ENCODE measurements around the gene TMEM91.
A peak's percentile ranks its signal among the peaks of the same experiment; 100 is the strongest.
"Not testable (repeated sequence)": the region's sequence is repeated elsewhere in the genome, so short reads cannot be mapped to it uniquely, and the experiment has no call there.

TMEM91 gene

GRCh38 chr19:41381536-41381935 lies 5.2 kb downstream of the TMEM91 start:
- DNase-seq = not testable (repeated sequence)

GRCh38 chr19:41384351-41384750 lies 8.0 kb downstream of the TMEM91 start:
- DNase-seq = no peak

GRCh38 chr19:41386442-41386841 lies 10.1 kb downstream of the TMEM91 start:
- DNase-seq = no peak

- DNase-seq = no peak
Observed at GRCh38 chr19:41391618-41392017, 15.3 kb downstream of the TMEM91 start.

GRCh38 chr19:41392775-41393174 lies 16.4 kb downstream of the TMEM91 start:
- DNase-seq = no peak

GRCh38 chr19:41395355-41395754 lies 19.0 kb downstream of the TMEM91 start:
- DNase-seq = no peak

- peak; percentile 97 for DNase-seq
Observed at GRCh38 chr19:41397086-41398049, 21.0 kb downstream of the TMEM91 start, which contains the start of the genes BCKDHA and EXOSC5. Gene BCKDHA (plus strand): TSS chr19:41397818. CDS start chr19:41397828, 10 bp downstream. Gene EXOSC5 (minus strand): TSS chr19:41397359. CDS start chr19:41397328, 31 bp downstream.

GRCh38 chr19:41398050-41398418 lies 21.7 kb downstream of the TMEM91 start:
- DNase-seq = no peak

- DNase-seq = no peak
Observed at GRCh38 chr19:41398598-41398997, 22.3 kb downstream of the TMEM91 start.

- DNase-seq = no peak
Observed at GRCh38 chr19:41399091-41399490, 22.8 kb downstream of the TMEM91 start.

- DNase-seq = no peak
Observed at GRCh38 chr19:41399525-41399924, 23.2 kb downstream of the TMEM91 start.

- DNase-seq = no peak
Observed at GRCh38 chr19:41401483-41401882, 25.1 kb downstream of the TMEM91 start.

- no peak for DNase-seq
Observed at GRCh38 chr19:41402010-41402409, 25.7 kb downstream of the TMEM91 start.

GRCh38 chr19:41403181-41403970 lies 27.0 kb downstream of the TMEM91 start:
- DNase-seq = no peak

- DNase-seq = no peak
Observed at GRCh38 chr19:41405776-41406175, 29.4 kb downstream of the TMEM91 start.

- no peak for DNase-seq
Observed at GRCh38 chr19:41407271-41407670, 30.9 kb downstream of the TMEM91 start.

GRCh38 chr19:41408256-41408655 lies 31.9 kb downstream of the TMEM91 start:
- DNase-seq = no peak

- not testable (repeated sequence) for DNase-seq
Observed at GRCh38 chr19:41408846-41409245, 32.5 kb downstream of the TMEM91 start.

- no peak for DNase-seq
Observed at GRCh38 chr19:41409288-41409687, 33.0 kb downstream of the TMEM91 start.

GRCh38 chr19:41410336-41411054 lies 34.2 kb downstream of the TMEM91 start:
- DNase-seq = no peak

GRCh38 chr19:41411100-41411967 lies 35.0 kb downstream of the TMEM91 start:
- DNase-seq = no peak

GRCh38 chr19:41411968-41412265 lies 35.6 kb downstream of the TMEM91 start:
- no peak for DNase-seq
